ENCODE measurements around the gene OR4D11. TPM values are rescaled to one million over a fixed set of nuclear protein-coding genes. Genes with fewer than 3 reads are reported as not detected.
"Not testable (repeated sequence)": the region's sequence is repeated elsewhere in the genome, so short reads cannot be mapped to it uniquely, and the experiment has no call there.

OR4D11 gene
- total and polyA plus RNA-seq, 2 donors (not counting 3 experiments of a cell fraction or from before 2014, with no cell fraction given), result not detected

- Histone ChIP-seq H3K9ac (replicated peaks; ENCODE audit: extremely low read depth, insufficient read depth, low read length) (no peak overlapping the region), H3K27me3 (ENCODE audit: control insufficient read depth in 2 of 2, insufficient read depth in 2 of 2, low read length in 2 of 2) (no peaks in the 10 kb centered on the region), H3K9me3 (replicated peaks; ENCODE audit: control insufficient read depth, insufficient read depth, low read length) (no peaks in the 10 kb centered on the region), H3K9me1 (replicated peaks; ENCODE audit: control insufficient read depth, extremely low read depth, insufficient read depth, low read length) (no peaks in the 10 kb centered on the region), H3K27ac (ENCODE audit: insufficient read depth, low read depth, low read length) (no peak overlapping the region), H3K4me3 (replicated peaks in 1 of 3; ENCODE audit: insufficient read depth in 1 of 3, low read depth in 1 of 3, low read length in 3 of 3) (no peak overlapping the region), H2AFZ (ENCODE audit: low read depth, low read length) (no peak overlapping the region), H3K4me2 (ENCODE audit: insufficient read depth, low read length) (no peak overlapping the region), H3K79me2 (ENCODE audit: control insufficient read depth, insufficient read depth, low read length) (no peaks in the 10 kb centered on the region), H3K4me1 (ENCODE audit: control insufficient read depth, extremely low read depth, insufficient read depth, low read length) (peaks cover 14% of the 10 kb centered on the region), H3K36me3 (ENCODE audit: control insufficient read depth in 2 of 2, extremely low read depth in 1 of 2, insufficient read depth in 2 of 2, low read length in 2 of 2) (no peaks in the 10 kb centered on the region), H4K20me1 (replicated peaks; ENCODE audit: control insufficient read depth, extremely low read depth, insufficient read depth, low read length) (no peaks in the 10 kb centered on the region)
- dilution Hi-C loops (cut with MboI; ENCODE audit: extremely low pct_ligation_motif_present, low sequenced_read_pairs) (no loop called here), intact Hi-C loops (cut with micrococcal nuclease) (no loop called here)
- DNase-seq (ENCODE audit: low read depth, low spot score), result no peak
- POLR2A ChIA-PET, result no interaction called here
- FAIRE-seq, result no peak
- CTCF ChIA-PET, result interaction anchor here (1.0 to 1.2 kb wide), 2 partner anchors 14 to 183 kb away, joined by 3 to 4 read pairs; no protein-coding TSS in a partner anchor
- no TSS peak for BruUV-seq (replicated peaks)
- TF ChIP-seq EZH2 (IDR thresholded peaks at IDR 0.05; ENCODE audit: borderline replicate concordance, low read depth, low read length, severe bottlenecking), result no peak
- TF ChIP-seq FOS (IDR thresholded peaks at IDR 0.05; ENCODE audit: borderline replicate concordance, insufficient read depth, low read length), result no peak
- TF ChIP-seq MYC (IDR thresholded peaks at IDR 0.05; ENCODE audit: low read depth, low read length), result no peak
- TF ChIP-seq JUN (IDR thresholded peaks at IDR 0.05; ENCODE audit: borderline replicate concordance, insufficient read depth, insufficient read length, low read depth), result no peak
- no peak for TF ChIP-seq GATA2 (IDR thresholded peaks at IDR 0.05; ENCODE audit: insufficient read depth, insufficient read length, low read depth, low read length)
- no peak for TF ChIP-seq CTCF (IDR thresholded peaks at IDR 0.05; ENCODE audit: extremely low read depth in 1 of 2, insufficient read depth in 1 of 2, low read depth in 1 of 2, low read length in 2 of 2)
- no peak for TF ChIP-seq POLR2AphosphoS5 (IDR thresholded peaks at IDR 0.05; ENCODE audit: insufficient read depth, low read depth, low read length)
- TF ChIP-seq POLR2A (IDR thresholded peaks at IDR 0.05; ENCODE audit: low read depth, low read length), result no peak
- no peak for TF ChIP-seq MAX (IDR thresholded peaks at IDR 0.05; ENCODE audit: insufficient read depth, insufficient read length)
Observed at GRCh38 chr11:59542142-59542810, 38.9 kb downstream of the OR4D11 start.

- BruUV-seq (replicated peaks); H3K27me3 ChIP-seq (ENCODE audit: control insufficient read depth in 2 of 2, insufficient read depth in 2 of 2, low read length in 2 of 2); dilution Hi-C loops (cut with MboI; ENCODE audit: extremely low pct_ligation_motif_present, low sequenced_read_pairs); H3K9me3 ChIP-seq (replicated peaks; ENCODE audit: control insufficient read depth, insufficient read depth, low read length); POLR2A ChIA-PET; H3K79me2 ChIP-seq (ENCODE audit: control insufficient read depth, insufficient read depth, low read length); CTCF ChIA-PET; H3K4me3 ChIP-seq (replicated peaks in 1 of 3; ENCODE audit: insufficient read depth in 1 of 3, low read depth in 1 of 3, low read length in 3 of 3); H3K36me3 ChIP-seq (ENCODE audit: control insufficient read depth in 2 of 2, extremely low read depth in 1 of 2, insufficient read depth in 2 of 2, low read length in 2 of 2); intact Hi-C loops (cut with micrococcal nuclease); FAIRE-seq; H3K27ac ChIP-seq (ENCODE audit: insufficient read depth, low read depth, low read length); H3K9me1 ChIP-seq (replicated peaks; ENCODE audit: control insufficient read depth, extremely low read depth, insufficient read depth, low read length); H4K20me1 ChIP-seq (replicated peaks; ENCODE audit: control insufficient read depth, extremely low read depth, insufficient read depth, low read length); DNase-seq (ENCODE audit: low read depth, low spot score); H3K9ac ChIP-seq (replicated peaks; ENCODE audit: extremely low read depth, insufficient read depth, low read length); H2AFZ ChIP-seq (ENCODE audit: low read depth, low read length); H3K4me2 ChIP-seq (ENCODE audit: insufficient read depth, low read length): not testable (repeated sequence)
- peaks cover 16% of the 10 kb centered on the region for H3K4me1 ChIP-seq (ENCODE audit: control insufficient read depth, extremely low read depth, insufficient read depth, low read length)
Observed at GRCh38 chr11:59543713-59544112, 40.3 kb downstream of the OR4D11 start.
